Measurements from ENCODE around the gene SYNE3. TPM values are rescaled to one million over a fixed set of nuclear protein-coding genes. Genes with fewer than 3 reads are reported as not detected.

Gene SYNE3
- total and polyA plus RNA-seq, 2 of the 8 experiments (the other 6 are each of a cell fraction or from before 2014, with no cell fraction given): under 0.01 TPM; not detected in 1

DNA sequence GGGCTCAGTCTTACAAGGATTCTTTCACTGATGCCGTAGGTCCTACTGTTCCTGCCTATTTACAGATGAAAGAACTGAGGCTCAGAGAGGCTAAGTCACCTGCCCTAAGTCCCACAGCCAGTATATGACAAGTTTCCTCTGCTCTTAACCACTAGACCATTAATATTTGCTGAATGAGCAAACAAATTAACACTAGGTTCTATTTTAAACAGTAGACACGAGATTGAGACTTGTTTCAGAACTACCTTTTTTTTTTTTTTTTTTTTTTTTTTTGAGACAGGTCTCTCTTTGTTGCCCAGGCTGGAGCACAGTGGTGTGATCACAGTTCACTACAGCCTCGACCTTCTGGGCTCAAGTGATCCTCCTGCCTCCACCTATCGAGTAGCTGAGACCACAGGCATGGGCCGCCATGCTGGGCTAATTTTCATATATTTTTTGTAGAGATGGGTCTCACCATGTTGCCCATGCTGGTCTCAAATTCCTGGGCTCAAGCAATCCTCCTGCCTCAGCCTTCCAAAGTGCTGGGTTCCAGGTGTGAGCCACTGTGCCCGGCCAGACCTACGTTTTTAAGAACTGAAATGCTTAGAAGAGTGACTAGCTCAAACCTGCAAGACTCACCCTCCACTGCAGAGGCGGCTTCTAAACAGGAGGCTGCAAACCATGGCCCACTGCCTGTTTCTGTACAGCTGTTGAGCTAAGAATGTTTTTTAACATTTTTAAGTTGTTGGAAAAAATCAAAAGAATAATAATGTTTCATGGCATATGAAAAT lies 12.9 kb downstream of the SYNE3 start:
- no peak for DNase-seq (ENCODE audit: low read depth in 1 of 2, low spot score in 2 of 2)
- Histone ChIP-seq H3K23me2 (ENCODE audit: low read depth, low read length) (no peaks in the 10 kb centered on the region), H3K18ac (ENCODE audit: extremely low read depth, low read length) (no peak overlapping the region), H3K4me1 (replicated peaks in 1 of 4; ENCODE audit: control insufficient read depth in 3 of 4, insufficient read depth in 4 of 4, low read length in 3 of 4) (0 out of 7 replicates have a peak, but pooled peaks cover 0 to 3% (median 0%) of the 10 kb centered on the region in 4 experiments), H2BK5ac (ENCODE audit: low read depth, low read length) (no peak overlapping the region), H2BK20ac (ENCODE audit: low read length) (no peak overlapping the region), H2AFZ (ENCODE audit: low read length) (no peak overlapping the region), H2AK5ac (ENCODE audit: low read depth, low read length) (no peak overlapping the region), H2BK120ac (replicated peaks; ENCODE audit: low read depth, low read length) (no peak overlapping the region), H3K79me2 (ENCODE audit: control insufficient read depth in 1 of 2, insufficient read depth in 2 of 2, low read length in 2 of 2) (no peaks in the 10 kb centered on the region), H3K4ac (replicated peaks; ENCODE audit: insufficient read length, low read depth, low read length) (no peak overlapping the region), H3K9ac (replicated peaks in 1 of 4; ENCODE audit: extremely low read depth in 1 of 4, low read depth in 3 of 4, low read length in 3 of 4) (no peak overlapping the region), H3K27ac (ENCODE audit: low read depth, low read length) (no peak overlapping the region), H2BK15ac (ENCODE audit: low read length) (no peak overlapping the region), H3K27me3 (replicated peaks in 1 of 4; ENCODE audit: control insufficient read depth in 3 of 4, extremely low read depth in 1 of 4, insufficient read depth in 3 of 4, low read length in 3 of 4) (no peaks in the 10 kb centered on the region; a peak in 1 of 7 replicates), H3K23ac (ENCODE audit: insufficient read length) (no peak overlapping the region), H3K4me3 (ENCODE audit: extremely low read depth in 1 of 4, insufficient read depth in 2 of 4, low read depth in 3 of 4, low read length in 4 of 4) (no peak overlapping the region), H4K20me1 (replicated peaks in 1 of 2; ENCODE audit: control insufficient read depth in 1 of 2, insufficient read depth in 2 of 2, low read length in 2 of 2) (no peaks in the 10 kb centered on the region), H3K14ac (ENCODE audit: insufficient read length) (no peak overlapping the region), H3K9me3 (ENCODE audit: insufficient read depth in 2 of 2, low read depth in 1 of 2, low read length in 1 of 2) (no peaks in the 10 kb centered on the region), H4K8ac (ENCODE audit: extremely low read depth, insufficient read depth, low read length) (no peak overlapping the region), H3K79me1 (ENCODE audit: low read depth, low read length) (no peaks in the 10 kb centered on the region), H2BK12ac (ENCODE audit: low read depth, low read length) (no peak overlapping the region), H3K4me2 (ENCODE audit: insufficient read depth in 1 of 2, low read depth in 2 of 2, low read length in 2 of 2) (no peak overlapping the region), H3K56ac (replicated peaks; ENCODE audit: insufficient read length, low read depth, low read length) (no peak overlapping the region), H3K36me3 (ENCODE audit: control insufficient read depth in 2 of 4, insufficient read depth in 4 of 4, low read length in 3 of 4) (no peaks in the 10 kb centered on the region), H4K5ac (ENCODE audit: insufficient read length, low read depth, low read length) (no peak overlapping the region), H4K91ac (replicated peaks; ENCODE audit: insufficient read length, low read length) (no peak overlapping the region)
- CTCF ChIA-PET (ENCODE audit: partially characterized antibody): interaction anchor here (0.7 to 2.3 kb wide), 5 partner anchors 10 to 63 kb away, joined by 3 to 10 read pairs (median 6); no protein-coding TSS in a partner anchor
- TF ChIP-seq YY1 (IDR thresholded peaks at IDR 0.05; ENCODE audit: low read depth, low read length) (no peak), CREB1 (IDR thresholded peaks at IDR 0.05) (no peak), EP300 (IDR thresholded peaks at IDR 0.05; ENCODE audit: borderline replicate concordance in 1 of 2, low read depth in 2 of 2, low read length in 2 of 2) (no peak), GTF2F1 (IDR thresholded peaks at IDR 0.05; ENCODE audit: borderline replicate concordance, low read depth, low read length) (no peak), BCL11A (IDR thresholded peaks at IDR 0.05; ENCODE audit: low read depth in 2 of 2, low read length in 2 of 2) (no peak)
- TF ChIP-seq, protein P1, sequence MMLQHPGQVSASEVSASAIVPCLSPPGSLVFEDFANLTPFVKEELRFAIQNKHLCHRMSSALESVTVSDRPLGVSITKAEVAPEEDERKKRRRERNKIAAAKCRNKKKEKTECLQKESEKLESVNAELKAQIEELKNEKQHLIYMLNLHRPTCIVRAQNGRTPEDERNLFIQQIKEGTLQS (IDR thresholded peaks at IDR 0.05; ENCODE audit: insufficient read depth, low read depth, low read length): no peak
- FAIRE-seq: no peak
- POLR2A ChIA-PET (ENCODE audit: partially characterized antibody): no interaction called here
- 96% methylated on average over 8 of the region's 8 CpGs; no CpG with 5 or more reads in 1 of the 2 experiments for WGBS, 2 experiments (ENCODE audit: extremely low coverage in 1 of 2, insufficient coverage in 1 of 2, insufficient read length in 1 of 2, insufficient replicate concordance in 2 of 2, low coverage in 1 of 2, low lambda C conversion rate in 2 of 2, missing lambda C conversion rate in 1 of 2)

Measured in H1 (cell line).